K562 (cell line): ENCODE measurements around the gene S100A1. TPM values are rescaled to one million over a fixed set of nuclear protein-coding genes. Genes with fewer than 3 reads are reported as not detected.
A peak's percentile ranks its signal among the peaks of the same experiment; 100 is the strongest.

Experiments used
- ATAC-seq: fragments of 200-7000 bp; cut with Tn5 transposase; 3 replicates; pipeline ENCODE4 v1.9.1; 2020; ENCODE audit warnings: moderate library complexity
- BruUV-seq: library from RNA; stranded (reverse); fragments of 400-500 nt; replicated peaks from 2 replicates; lab custom pipeline; 2021; lab: Mats Ljungman, UMichigan
- CTCF ChIA-PET: fragments of 300-600 bp; formaldehyde crosslinking; extraction: SDS; loops from one replicate; lab custom pipeline; 2021; ENCODE audit warnings: low intra/inter-chr PET ratio; lab: Yijun Ruan, JAX
- POLR2A ChIA-PET: fragments of 300-600, 350-650 bp; sonication (Branson Sonifier 250); formaldehyde crosslinking; extraction: SDS; loops from one replicate; lab custom pipeline; 2021; ENCODE audit warnings: antibody characterized with exemption, inconsistent platforms; lab: Yijun Ruan, JAX
- DNase-seq, 4 experiments: peaks; one replicate each; pipeline versions ENCODE4 v3.0.0 to v3.0.0-alpha.2; 2011 to 2018; ENCODE audit warnings: low spot score in 3 of 4, mixed read lengths in 3 of 4; ENCODE audit errors: extremely low read depth in 1 of 4
- FAIRE-seq: peaks from 2 replicates; lab custom pipeline; 2011; peaks lifted over from hg19 to GRCh38; lab: Jason Lieb, UNC
- H2AFZ ChIP-seq: 2 replicates; pipeline ENCODE4 v1.6.0; 2011; ENCODE audit warnings: low read depth, low read length, control low read depth, inconsistent platforms
- H3K27ac ChIP-seq: fragments of 200-600 bp; 3 replicates; pipeline ENCODE4 v1.8.0; 2011; ENCODE audit warnings: low read depth, mild to moderate bottlenecking, control low read depth, inconsistent platforms, low read length, moderate library complexity, mixed read lengths; ENCODE audit errors: extremely low read depth
- H3K27me3 ChIP-seq, 2 experiments: fragments of 300-600 bp in 1 of 2; 2 replicates in 1 of 2; 3 replicates in 1 of 2; pipeline versions ENCODE4 v1.6.0 to v1.8.0; 2011; ENCODE audit warnings: inconsistent platforms in 2 of 2, low read length in 2 of 2, mild to moderate bottlenecking in 1 of 2, mixed read lengths in 1 of 2, moderate library complexity in 1 of 2; ENCODE audit not compliant: control insufficient read depth in 2 of 2, insufficient read depth in 2 of 2
- H3K36me3 ChIP-seq: fragments of 300-600 bp; 3 replicates; pipeline ENCODE4 v1.8.0; 2011; ENCODE audit warnings: mild to moderate bottlenecking, low read length, inconsistent platforms; ENCODE audit not compliant: control insufficient read depth, insufficient read depth
- H3K4me1 ChIP-seq, 2 experiments: fragments of 200-600 bp in 1 of 2; replicated peaks in 1 of 2; 2 replicates in 1 of 2; 3 replicates in 1 of 2; pipeline versions ENCODE4 v1.5.1 to v1.8.0; 2011; ENCODE audit warnings: inconsistent platforms in 2 of 2, low read length in 2 of 2, mild to moderate bottlenecking in 1 of 2, mixed read lengths in 1 of 2, moderate library complexity in 1 of 2; ENCODE audit not compliant: control insufficient read depth in 2 of 2, insufficient read depth in 2 of 2
- H3K4me2 ChIP-seq: 2 replicates; pipeline ENCODE4 v1.6.1; 2011; ENCODE audit warnings: low read length, control low read depth, inconsistent platforms, mixed read lengths; ENCODE audit not compliant: insufficient read depth
- H3K4me3 ChIP-seq: fragments of 200-600 bp; sonication (generic), shearing (Covaris generic); 2 replicates; pipeline ENCODE4 v1.5.1; 2016; ENCODE audit warnings: control low read depth, inconsistent platforms
- H3K79me2 ChIP-seq: fragments of 200-600 bp; 3 replicates; pipeline ENCODE4 v1.8.0; 2011; ENCODE audit warnings: low read length, inconsistent platforms; ENCODE audit not compliant: control insufficient read depth, insufficient read depth
- H3K9ac ChIP-seq, 2 experiments: 2 replicates each; pipeline versions ENCODE4 v1.6.0 to v1.6.1; 2011; ENCODE audit warnings: low read depth in 2 of 2, low read length in 2 of 2, control low read depth in 1 of 2, inconsistent platforms in 1 of 2, mild to moderate bottlenecking in 1 of 2, mixed read lengths in 1 of 2; ENCODE audit not compliant: insufficient read depth in 1 of 2
- H3K9me1 ChIP-seq: one replicate; pipeline ENCODE4 v1.6.0; 2011; ENCODE audit warnings: inconsistent platforms, mild to moderate bottlenecking, low read length, moderate library complexity; ENCODE audit not compliant: control insufficient read depth, insufficient read depth
- H3K9me3 ChIP-seq: replicated peaks from 2 replicates; pipeline ENCODE4 v1.5.1; 2011; ENCODE audit warnings: low read depth, low read length, inconsistent platforms; ENCODE audit not compliant: control insufficient read depth, insufficient read depth
- H4K20me1 ChIP-seq: replicated peaks from 2 replicates; pipeline ENCODE4 v1.6.1; 2011; ENCODE audit warnings: low read length, inconsistent platforms, mixed read lengths; ENCODE audit not compliant: control insufficient read depth, insufficient read depth
- CHD7 ChIP-seq: fragments of 200-600 bp; sonication (generic); IDR thresholded peaks from one replicate; pipeline ENCODE4 v1.6.1; 2012; ENCODE audit warnings: mild to moderate bottlenecking, low read depth, low read length, inconsistent platforms
- CREBBP ChIP-seq: IDR thresholded peaks from one replicate; pipeline ENCODE4 v1.6.1; 2012; ENCODE audit warnings: low read depth, mild to moderate bottlenecking, control low read depth, inconsistent platforms, low read length
- DACH1 ChIP-seq: fragments of 450-650 bp; IDR thresholded peaks from 2 replicates; pipeline ENCODE4 v1.6.1; 2018; ENCODE audit not compliant: partially characterized antibody
- GATAD2B ChIP-seq: fragments of 450-650 bp; IDR thresholded peaks from 2 replicates; pipeline ENCODE4 v1.6.1; 2017; ENCODE audit warnings: mild to moderate bottlenecking, borderline replicate concordance
- MEIS2 ChIP-seq: fragments of 450-650 bp; IDR thresholded peaks from 2 replicates; pipeline ENCODE4 v1.6.1; 2014; ENCODE audit warnings: mild to moderate bottlenecking; ENCODE audit not compliant: partially characterized antibody
- MTA1 ChIP-seq: fragments of 450-650 bp; IDR thresholded peaks from 2 replicates; pipeline ENCODE4 v1.6.1; 2017; ENCODE audit warnings: borderline replicate concordance
- RFX5 ChIP-seq: IDR thresholded peaks from 2 replicates; pipeline ENCODE4 v1.6.1; 2011; ENCODE audit warnings: low read depth, mild to moderate bottlenecking, improper control_type of control experiment, low read length
- ZBTB2 ChIP-seq: fragments of 450-650 bp; IDR thresholded peaks from 2 replicates; pipeline ENCODE4 v1.6.1; 2016; ENCODE audit warnings: antibody characterized with exemption
- ZFP1 ChIP-seq: fragments of 450-650 bp; formaldehyde crosslinking; IDR thresholded peaks from 2 replicates; pipeline ENCODE4 v1.4.0; 2020; ENCODE audit warnings: mild to moderate bottlenecking, mixed read lengths
- WGBS: fragments of 100-300 bp; shearing (Covaris generic); methylation state at CpG from one replicate; pipeline ENCODE4 v1.1.6; 2016; ENCODE audit warnings: low coverage, mixed read lengths; ENCODE audit not compliant: insufficient coverage; ENCODE audit errors: missing lambda C conversion rate; 5-methylcytosine and 5-hydroxymethylcytosine counted together
- in situ Hi-C: fragments of 300-500 bp; cut with MboI; formaldehyde crosslinking; loops from 4 replicates; pipeline ENCODE4 v1.15.0; 2018; ENCODE audit warnings: inconsistent platforms, mixed read lengths
- intact Hi-C: fragments of 100-400 bp; cut with micrococcal nuclease; formaldehyde crosslinking; loops from 2 replicates; pipeline ENCODE4 v1.14.2; 2022
- polyA plus RNA-seq, 8 experiments: library from polyadenylated mRNA; depleted of rRNA in 4 of 8; stranded (reverse) in 5 of 8; unstranded in 3 of 8; fragments of >200 nt; fragmentation: Nextera tagmentation in 2 of 8; fragmentation: Illumina TruSeq in 1 of 8; extraction: Ambion mirVana in 2 of 8; extraction: Trizol in 1 of 8; gene quantifications; 2 replicates each; pipeline versions ENCODE4 v1.2.1 to v1.2.3, GENCODE V29; 2011 to 2014; ENCODE audit warnings: inconsistent platforms in 1 of 8, missing spikeins in 1 of 8
- total RNA-seq, 7 experiments: library from RNA; depleted of rRNA in 6 of 7; stranded (reverse); fragments of >200 nt in 6 of 7; fragmentation: Illumina TruSeq in 2 of 7; extraction: Trizol in 2 of 7; gene quantifications; 2 replicates each; pipeline versions ENCODE4 v1.2.1 to v1.2.3, GENCODE V29; 2011 to 2021; ENCODE audit warnings: low replicate concordance in 1 of 7

S100A1 gene
- total and polyA plus RNA-seq, 9 of the 15 experiments (the other 6 are each of a cell fraction or from before 2014, with no cell fraction given): 0.44 to 30.1 (median 12.7) TPM

GRCh38 chr1:153602749-153603148, 25.5 kb upstream of the S100A1 start:
- in situ Hi-C loops (no loop called here), intact Hi-C loops (no loop called here)
- no TSS peak for BruUV-seq
- ATAC-seq: no peak
- no peak overlapping the region for H3K27ac ChIP-seq
- H3K9me3 ChIP-seq: no peaks in the 10 kb centered on the region
- no peaks in the 10 kb centered on the region for H3K9me1 ChIP-seq
- POLR2A ChIA-PET: interaction anchor here (0.6 to 2.5 kb wide), 6 partner anchors 16 to 375 kb away, joined by 3 to 11 read pairs (median 3); partner anchors contain the start of genes JTB and S100A13
- no peaks in the 10 kb centered on the region for H3K36me3 ChIP-seq
- H3K4me2 ChIP-seq: no peak overlapping the region
- H3K4me3 ChIP-seq: no peak overlapping the region
- TF ChIP-seq CREBBP: no peak
- TF ChIP-seq DACH1: peak; percentile 98
- no peak for TF ChIP-seq RFX5
- peak; percentile 68 for TF ChIP-seq MTA1
- no peak for TF ChIP-seq ZFP1
- TF ChIP-seq ZBTB2: peak; percentile 75; the same call in 1 of the 2 replicates
- TF ChIP-seq CHD7: no peak
- no peak for TF ChIP-seq MEIS2
- TF ChIP-seq GATAD2B: peak; percentile 94
- 51% methylated on average over 6 of the region's 6 CpGs for WGBS
- H4K20me1 ChIP-seq: no peaks in the 10 kb centered on the region
- peaks cover 0 to 5% of the 10 kb centered on the region in 2 experiments; a peak in 3 of 5 replicates for H3K4me1 ChIP-seq
- no peaks in the 10 kb centered on the region for H3K79me2 ChIP-seq
- no peak for DNase-seq
- no peak overlapping the region for H2AFZ ChIP-seq
- no peaks in the 10 kb centered on the region for H3K27me3 ChIP-seq
- CTCF ChIA-PET: no interaction called here
- FAIRE-seq: no peak
- no peak overlapping the region for H3K9ac ChIP-seq
